K562 treated with DMSO at 1 percent for 12 hours (cell line): Measurements from ENCODE around the gene DCTPP1. TPM values are rescaled to one million over a fixed set of nuclear protein-coding genes. Genes with fewer than 3 reads are reported as not detected.

ENCODE experiments used
- total RNA-seq: library from RNA; unstranded; fragments of 300-600 nt; gene quantifications from 2 replicates; pipeline ENCODE4 v1.2.3, GENCODE V29; 2022; ENCODE audit not compliant: insufficient read depth

The DCTPP1 gene
- 46.3 and 71.8 TPM in 2 replicates for total RNA-seq

DNA sequence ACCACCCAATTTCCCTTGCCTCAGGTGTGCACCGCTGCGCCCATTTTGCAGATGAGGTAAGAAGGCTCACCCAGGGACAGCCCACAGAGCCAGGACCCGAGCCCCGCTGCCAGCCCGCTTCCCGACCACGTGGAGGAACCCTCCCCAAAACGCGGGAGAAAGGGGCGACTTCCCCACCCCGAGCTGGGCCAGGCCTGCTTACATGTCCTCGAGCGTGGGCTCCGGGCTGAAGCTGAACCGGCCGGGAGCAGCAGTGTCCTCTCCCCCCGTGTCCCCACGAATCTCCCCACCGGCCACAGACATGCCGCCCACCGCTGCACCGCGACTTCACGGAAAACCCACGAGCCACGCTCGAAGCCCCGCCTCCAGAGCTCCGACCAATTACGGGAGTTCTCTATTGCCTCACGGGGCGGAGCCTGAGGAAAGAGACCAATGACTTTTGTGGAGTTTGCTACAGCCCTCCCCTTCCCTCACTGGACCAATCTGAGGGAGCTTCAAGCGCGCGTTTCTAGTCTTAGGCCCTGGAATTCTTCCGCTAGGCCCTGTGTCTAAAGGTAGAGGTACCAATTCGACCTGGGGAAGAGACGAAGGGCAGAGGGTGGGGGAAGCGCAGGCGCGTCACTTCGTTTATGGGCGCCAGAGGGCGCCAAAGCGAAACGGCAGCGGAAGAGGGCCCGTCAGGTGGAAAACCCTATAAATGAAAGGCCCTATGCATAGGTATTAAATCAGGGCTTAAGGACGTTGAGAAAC lies at the start of gene DCTPP1:
Gene DCTPP1 (minus strand): TSS at position 353 of the 750 bp plus-strand sequence. CDS start 50 bp downstream, at position 303.

GRCh38 chr16:30472328-30472942 lies 42.6 kb upstream of the DCTPP1 start, which contains the start of gene ITGAL:
ITGAL (plus strand) TSS chr16:30472742; CDS start chr16:30472838, 96 bp downstream.

GRCh38 chr16:30445408-30446202 lies 15.8 kb upstream of the DCTPP1 start, which contains the start of gene SEPHS2:
SEPHS2 (minus strand) TSS chr16:30445874; CDS start chr16:30445727, 147 bp downstream.

GRCh38 chr16:30407102-30407803 lies 22.6 kb downstream of the DCTPP1 start, which contains the start of gene ZNF771:
ZNF771 (plus strand) TSS chr16:30407606; CDS start chr16:30408054, 448 bp downstream.

GRCh38 chr16:30395155-30395991 lies 34.5 kb downstream of the DCTPP1 start, which contains the start of gene ZNF48:
ZNF48 (plus strand) TSS chr16:30395420; CDS start chr16:30395795, 375 bp downstream.

DNA sequence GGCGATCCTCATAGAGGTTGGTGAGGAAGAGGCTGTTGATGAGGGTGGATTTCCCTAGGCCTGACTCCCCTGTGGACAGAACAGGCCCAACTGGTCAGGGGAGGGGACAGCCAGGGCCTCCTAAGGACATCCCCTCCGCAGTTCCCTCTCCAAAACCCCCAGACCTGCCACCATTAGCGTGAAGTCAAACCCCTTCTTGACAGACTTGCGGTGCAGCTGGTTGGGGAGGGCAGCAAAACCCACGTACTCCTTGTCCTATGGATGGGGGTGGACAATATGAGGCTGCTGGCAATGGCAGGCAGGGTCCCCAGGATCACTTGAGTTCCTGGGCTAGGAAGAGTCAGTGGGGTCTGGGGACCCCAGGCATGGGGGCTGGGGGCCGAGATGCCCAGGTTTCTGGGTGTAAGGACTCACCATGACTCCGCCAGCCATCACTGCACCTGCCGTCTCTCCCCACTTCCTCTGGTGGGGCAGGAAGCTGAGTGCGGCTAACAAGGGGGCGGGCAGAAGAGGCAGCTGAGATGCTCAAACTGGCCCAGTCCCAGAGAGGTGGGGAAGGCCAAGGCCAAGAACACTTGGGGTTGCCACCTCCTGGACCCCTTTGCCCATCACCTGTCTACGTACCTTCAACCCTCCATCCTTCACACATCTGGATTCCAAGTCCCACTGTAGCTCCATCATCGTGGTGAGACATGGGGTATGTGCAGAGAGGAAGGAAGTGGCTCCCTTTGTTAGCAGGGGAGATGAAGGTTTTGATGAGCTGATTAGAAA lies 47.5 kb downstream of the DCTPP1 start, which contains the start of gene SEPTIN1:
Gene SEPTIN1 (minus strand): TSS at position 451 of the 771 bp plus-strand sequence. CDS start 19 bp downstream, at position 432.

GRCh38 chr16:30374538-30374937 lies 55.3 kb downstream of the DCTPP1 start, which contains the start of gene MYL11:
MYL11 (plus strand) TSS chr16:30374802; CDS start chr16:30374858, 56 bp downstream.

Other genes starting within 250 kb of the DCTPP1 start
- 37.8 and 46.1 TPM in 2 replicates for gene CORO1A, start 246.4 kb downstream of the DCTPP1 start, total RNA-seq
- 14.8 and 43.1 TPM in 2 replicates for gene BOLA2B, start 236.4 kb downstream of the DCTPP1 start, total RNA-seq
- 45.5 and 56.0 TPM in 2 replicates for gene SLX1A, start 236.2 kb downstream of the DCTPP1 start, total RNA-seq
- gene SULT1A3, start 230.8 kb downstream of the DCTPP1 start, total RNA-seq: 2.1 and 5.5 TPM in 2 replicates
- 1.3 TPM in 1 of 2 replicates, not detected in the other for gene NPIPB13, start 181.6 kb downstream of the DCTPP1 start, total RNA-seq
- gene CD2BP2, start 74.7 kb downstream of the DCTPP1 start, total RNA-seq: 27.5 and 38.1 TPM in 2 replicates
- 48.7 and 64.0 TPM in 2 replicates for gene TBC1D10B, start 59.5 kb downstream of the DCTPP1 start, total RNA-seq
- gene MYL11, start 55.2 kb downstream of the DCTPP1 start, total RNA-seq: not detected in 2 replicates
- 1.9 and 3.5 TPM in 2 replicates for gene SEPTIN1, start 47.5 kb downstream of the DCTPP1 start, total RNA-seq
- gene ZNF48, start 34.6 kb downstream of the DCTPP1 start, total RNA-seq: 8.8 and 9.4 TPM in 2 replicates
- gene ZNF771, start 22.4 kb downstream of the DCTPP1 start, total RNA-seq: 14.6 and 19.6 TPM in 2 replicates
- 57.8 and 99.0 TPM in 2 replicates for gene SEPHS2, start 15.8 kb upstream of the DCTPP1 start, total RNA-seq
- gene ITGAL, start 42.7 kb upstream of the DCTPP1 start, total RNA-seq: 0.15 TPM in 1 of 2 replicates, not detected in the other
- 56.9 and 67.2 TPM in 2 replicates for gene ZNF768, start 96.5 kb upstream of the DCTPP1 start, total RNA-seq
- 1.8 and 3.8 TPM in 2 replicates for gene ZNF747, start 104.8 kb upstream of the DCTPP1 start, total RNA-seq
- 7.4 and 9.7 TPM in 2 replicates for gene ZNF764, start 128.3 kb upstream of the DCTPP1 start, total RNA-seq
- gene ZNF688, start 141.7 kb upstream of the DCTPP1 start, total RNA-seq: 10.1 and 13.2 TPM in 2 replicates
- 2.3 and 6.7 TPM in 2 replicates for gene ZNF785, start 155.7 kb upstream of the DCTPP1 start, total RNA-seq
- gene ZNF689, start 180.4 kb upstream of the DCTPP1 start, total RNA-seq: 6.9 and 13.4 TPM in 2 replicates
- gene PRR14, start 220.9 kb upstream of the DCTPP1 start, total RNA-seq: 61.1 and 69.1 TPM in 2 replicates
- gene FBRS, start 228.4 kb upstream of the DCTPP1 start, total RNA-seq: 26.4 and 62.6 TPM in 2 replicates